GDM1 (cell line): Measurements from ENCODE around the gene OR5A1.

Experiments
- DNase-seq: peaks from one replicate; lab custom pipeline; 2025; lab: John Stamatoyannopoulos, UW

Gene OR5A1

GRCh38 chr11:59479906-59480305 is 43.6 kb downstream of the OR5A1 start:
- no peak for DNase-seq

- DNase-seq, result no peak
These were observed 44.1 kb downstream of the OR5A1 start for GRCh38 chr11:59480359-59480758.
